NCI-H128 (cell line): ENCODE results near the gene NAALAD2.
"Not testable (repeated sequence)": the region's sequence is repeated elsewhere in the genome, so short reads cannot be mapped to it uniquely, and the experiment has no call there.

Experiments used
- DNase-seq: peaks from one replicate; lab custom pipeline; 2025; ENCODE audit not compliant: unreplicated experiment; lab: John Stamatoyannopoulos, UW

NAALAD2 gene

DNA sequence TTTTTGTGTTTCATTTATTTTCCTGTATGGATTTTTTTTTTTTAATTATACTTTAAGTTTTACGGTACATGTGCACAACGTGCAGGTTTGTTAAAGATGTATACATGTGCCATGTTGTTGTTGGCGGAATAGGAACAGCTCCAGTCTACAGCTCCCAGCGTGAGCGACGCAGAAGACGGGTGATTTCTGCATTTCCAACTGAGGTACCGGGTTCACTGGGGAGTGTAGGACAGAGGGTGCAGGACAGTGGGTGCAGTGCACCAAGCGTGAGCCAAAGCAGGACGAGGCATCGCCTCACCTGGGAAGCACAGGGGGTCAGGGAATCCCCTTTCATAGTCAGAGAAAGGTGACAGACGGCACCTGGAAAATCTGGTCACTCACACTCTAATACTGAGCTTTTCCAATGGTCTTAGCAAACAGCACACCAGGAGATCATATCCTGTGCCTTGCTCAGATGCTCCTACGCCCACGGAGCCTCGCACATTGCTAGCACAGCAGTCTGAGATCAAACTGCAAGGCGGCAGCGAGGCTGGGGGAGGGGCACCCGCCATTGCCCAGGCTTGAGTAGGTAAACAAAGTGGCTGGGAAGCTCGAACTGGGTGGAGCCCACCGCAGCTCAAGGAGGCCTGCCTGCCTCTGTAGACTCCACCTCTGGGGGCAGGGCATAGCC lies 105.6 kb downstream of the NAALAD2 start:
- not testable (repeated sequence) for DNase-seq

DNA sequence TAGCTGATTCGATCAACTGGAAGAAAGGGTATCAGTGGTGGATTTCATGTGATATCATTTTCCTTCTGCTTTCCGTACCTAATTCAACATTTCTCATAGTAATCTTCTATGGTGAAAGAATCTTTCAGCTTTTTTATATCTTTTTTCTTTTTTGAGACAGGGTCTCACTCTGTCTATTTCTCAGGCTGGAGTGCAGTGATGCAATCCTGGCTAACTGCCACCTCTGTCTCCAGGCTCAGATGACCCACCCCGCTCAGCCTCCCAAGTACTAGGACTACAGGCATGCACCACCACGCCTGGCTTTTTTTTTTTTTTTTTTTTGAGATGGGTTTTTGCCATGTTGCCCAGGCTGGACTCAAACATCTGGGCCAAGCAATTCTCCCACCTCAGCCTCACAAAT lies 107.0 kb downstream of the NAALAD2 start:
- no peak for DNase-seq
